22Rv1 (cell line): ENCODE results near the gene AHRR.

Source experiments
- CTCF ChIP-seq: fragments of 450-650 bp; IDR thresholded peaks from 2 replicates; pipeline ENCODE4 v1.5.1; 2017; ENCODE audit warnings: mild to moderate bottlenecking
- ZFX ChIP-seq: fragments of 450-650 bp; IDR thresholded peaks from 2 replicates; pipeline ENCODE4 v1.6.1; 2017; ENCODE audit warnings: antibody characterized with exemption, borderline replicate concordance

- TF ChIP-seq CTCF (no peak), ZFX (no peak)
Measured at GRCh38 chr5:477247-477646, 155.7 kb downstream of the AHRR start.
